K562 (cell line): ENCODE measurements around the gene PYGO2. TPM values are rescaled to one million over a fixed set of nuclear protein-coding genes. Genes with fewer than 3 reads are reported as not detected.

Experiments used
- ARHGAP35 ChIP-seq: fragments of 450-650 bp; IDR thresholded peaks from 2 replicates; pipeline ENCODE4 v1.6.1; 2018; ENCODE audit not compliant: partially characterized antibody
- CREB1 ChIP-seq, 2 experiments: sonication (generic) in 1 of 2; formaldehyde crosslinking in 1 of 2; IDR thresholded peaks; 2 replicates each; pipeline versions ENCODE4 v1.6.1 to v1.8.0; 2012 to 2022; ENCODE audit warnings: inconsistent platforms in 1 of 2, mild to moderate bottlenecking in 1 of 2, missing genetic modification reagents in 1 of 2, moderate library complexity in 1 of 2
- ETV6 ChIP-seq, 3 experiments: fragments of 150-350 bp in 1 of 3; sonication (generic) in 1 of 3; formaldehyde crosslinking in 1 of 3; IDR thresholded peaks; 2 replicates each; pipeline versions ENCODE4 v1.6.1 to v1.8.0; 2014 to 2022; ENCODE audit warnings: borderline replicate concordance in 2 of 3, low read depth in 2 of 3, antibody characterized with exemption in 1 of 3, low read length in 1 of 3, mild to moderate bottlenecking in 1 of 3, missing genetic modification reagents in 1 of 3
- FOXA3 ChIP-seq, 2 experiments: fragments of 450-650 bp in 1 of 2; sonication (generic) in 1 of 2; formaldehyde crosslinking; IDR thresholded peaks in 1 of 2; conservative IDR thresholded peaks in 1 of 2; 2 replicates each; pipeline versions ENCODE4 v1.4.0 to v1.8.0; 2020 to 2022; ENCODE audit warnings: mild to moderate bottlenecking in 2 of 2, missing genetic modification reagents in 1 of 2
- HDAC2 ChIP-seq: fragments of 450-650 bp; IDR thresholded peaks from 2 replicates; pipeline ENCODE4 v1.6.1; 2016; ENCODE audit warnings: mild to moderate bottlenecking
- HDAC3 ChIP-seq: fragments of 450-650 bp; IDR thresholded peaks from 2 replicates; pipeline ENCODE4 v1.6.1; 2018; ENCODE audit warnings: borderline replicate concordance, mild to moderate bottlenecking, moderate library complexity; ENCODE audit not compliant: partially characterized antibody
- HSF4 ChIP-seq: fragments of 250-450 bp; sonication (Bioruptor Pico); IDR thresholded peaks from 2 replicates; pipeline ENCODE4 v2.1.2; 2022; ENCODE audit warnings: mild to moderate bottlenecking, moderate library complexity, borderline replicate concordance
- KDM5B ChIP-seq: fragments of 200-600 bp; sonication (generic); IDR thresholded peaks from 2 replicates; pipeline ENCODE4 v1.6.1; 2012; ENCODE audit warnings: low read depth, mild to moderate bottlenecking, moderate library complexity, low read length, control low read depth, inconsistent platforms; ENCODE audit not compliant: insufficient replicate concordance
- LARP7 ChIP-seq: fragments of 450-650 bp; IDR thresholded peaks from 2 replicates; pipeline ENCODE4 v1.6.1; 2016
- MEF2D ChIP-seq: conservative IDR thresholded peaks from 2 replicates; pipeline ENCODE4 v1.6.1; 2016; ENCODE audit warnings: low read depth, missing genetic modification characterization, missing compliant biosample characterization
- NONO ChIP-seq, 2 experiments: fragments of 200-400 bp in 1 of 2; fragments of 450-650 bp in 1 of 2; formaldehyde crosslinking in 1 of 2; IDR thresholded peaks; 2 replicates each; pipeline ENCODE4 v1.6.1; 2017; ENCODE audit warnings: low read depth in 2 of 2, mild to moderate bottlenecking in 2 of 2, moderate library complexity in 2 of 2, low read length in 1 of 2
- NUFIP1 ChIP-seq: fragments of 450-650 bp; IDR thresholded peaks from 2 replicates; pipeline ENCODE4 v1.6.1; 2018; ENCODE audit not compliant: partially characterized antibody
- PHF21A ChIP-seq: fragments of 450-650 bp; IDR thresholded peaks from 2 replicates; pipeline ENCODE4 v1.6.1; 2017; ENCODE audit warnings: low read depth, borderline replicate concordance
- PKNOX1 ChIP-seq: fragments of 450-650 bp; IDR thresholded peaks from 2 replicates; pipeline ENCODE4 v1.6.1; 2016
- PTTG1 ChIP-seq: fragments of 450-650 bp; IDR thresholded peaks from 2 replicates; pipeline ENCODE4 v1.6.1; 2016; ENCODE audit warnings: low read depth, mild to moderate bottlenecking, missing genetic modification characterization, missing compliant biosample characterization
- SAFB ChIP-seq: fragments of 200-400 bp; formaldehyde crosslinking; IDR thresholded peaks from 2 replicates; pipeline ENCODE4 v1.6.1; 2017; ENCODE audit warnings: low read depth, low read length, borderline replicate concordance
- TAL1 ChIP-seq: fragments of 450-650 bp; IDR thresholded peaks from 2 replicates; pipeline ENCODE4 v1.6.1; 2016; ENCODE audit warnings: mild to moderate bottlenecking
- TFAM ChIP-seq: fragments of 250-450 bp; sonication (Bioruptor Pico); conservative IDR thresholded peaks from 2 replicates; pipeline ENCODE4 v1.5.0; 2021; ENCODE audit warnings: mild to moderate bottlenecking, moderate library complexity
- XRCC5 ChIP-seq: fragments of 200-400 bp; formaldehyde crosslinking; IDR thresholded peaks from 2 replicates; pipeline ENCODE4 v1.6.1; 2017; ENCODE audit warnings: low read depth, mild to moderate bottlenecking, low read length
- ZC3H8 ChIP-seq: fragments of 450-650 bp; IDR thresholded peaks from 2 replicates; pipeline ENCODE4 v1.6.1; 2017
- ZFPM2 ChIP-seq: fragments of 250-450 bp; sonication (Bioruptor Pico); IDR thresholded peaks from 2 replicates; pipeline ENCODE4 v1.5.1; 2022; ENCODE audit warnings: mild to moderate bottlenecking
- ZFX ChIP-seq: sonication (generic); formaldehyde crosslinking; IDR thresholded peaks from 2 replicates; pipeline ENCODE4 v1.8.0; 2022; ENCODE audit warnings: mild to moderate bottlenecking, missing genetic modification reagents, moderate library complexity
- ZKSCAN3 ChIP-seq: fragments of 250-450 bp; sonication (Bioruptor Pico); IDR thresholded peaks from 2 replicates; pipeline ENCODE4 v1.4.0; 2020
- ZNF224 ChIP-seq: sonication (generic); formaldehyde crosslinking; IDR thresholded peaks from 2 replicates; pipeline ENCODE4 v1.8.0; 2022; ENCODE audit warnings: mild to moderate bottlenecking, missing genetic modification reagents
- ZNF274 ChIP-seq: IDR thresholded peaks from 2 replicates; pipeline ENCODE4 v1.6.1; 2011; ENCODE audit warnings: low read depth, mild to moderate bottlenecking, low read length, moderate library complexity, borderline replicate concordance
- ZNF324 ChIP-seq: fragments of 250-450 bp; sonication (Bioruptor Pico); IDR thresholded peaks from 2 replicates; pipeline ENCODE4 v1.4.0; 2020; ENCODE audit warnings: mild to moderate bottlenecking
- ZNF384 ChIP-seq: IDR thresholded peaks from 2 replicates; pipeline ENCODE4 v1.6.1; 2012; ENCODE audit warnings: low read depth, low read length, improper control_type of control experiment
- ZNF583 ChIP-seq: fragments of 250-450 bp; sonication (Bioruptor Pico); IDR thresholded peaks from 2 replicates; pipeline ENCODE4 v1.4.0; 2020
- ZNF695 ChIP-seq: fragments of 450-650 bp; formaldehyde crosslinking; IDR thresholded peaks from 2 replicates; pipeline ENCODE4 v1.4.0; 2020; ENCODE audit warnings: mild to moderate bottlenecking, moderate library complexity
- ZNF778 ChIP-seq: fragments of 450-650 bp; formaldehyde crosslinking; IDR thresholded peaks from 2 replicates; pipeline ENCODE4 v1.4.0; 2020; ENCODE audit warnings: mild to moderate bottlenecking, moderate library complexity
- polyA plus RNA-seq, 8 experiments: library from polyadenylated mRNA; depleted of rRNA in 4 of 8; stranded (reverse) in 5 of 8; unstranded in 3 of 8; fragments of >200 nt; fragmentation: Nextera tagmentation in 2 of 8; fragmentation: Illumina TruSeq in 1 of 8; extraction: Ambion mirVana in 2 of 8; extraction: Trizol in 1 of 8; gene quantifications; 2 replicates each; pipeline versions ENCODE4 v1.2.1 to v1.2.3, GENCODE V29; 2011 to 2014; ENCODE audit warnings: inconsistent platforms in 1 of 8, missing spikeins in 1 of 8
- total RNA-seq, 7 experiments: library from RNA; depleted of rRNA in 6 of 7; stranded (reverse); fragments of >200 nt in 6 of 7; fragmentation: Illumina TruSeq in 2 of 7; extraction: Trizol in 2 of 7; gene quantifications; 2 replicates each; pipeline versions ENCODE4 v1.2.1 to v1.2.3, GENCODE V29; 2011 to 2021; ENCODE audit warnings: low replicate concordance in 1 of 7
- TF ChIP-seq, protein P1 (sequence below): sonication (generic); formaldehyde crosslinking; IDR thresholded peaks from 2 replicates; pipeline ENCODE4 v1.9.0; 2022; ENCODE audit warnings: mild to moderate bottlenecking, missing genetic modification reagents

Gene PYGO2
- total and polyA plus RNA-seq, 9 of the 15 experiments (the other 6 are each of a cell fraction or from before 2014, with no cell fraction given): 8.3 to 36.2 (median 18.2) TPM

DNA sequence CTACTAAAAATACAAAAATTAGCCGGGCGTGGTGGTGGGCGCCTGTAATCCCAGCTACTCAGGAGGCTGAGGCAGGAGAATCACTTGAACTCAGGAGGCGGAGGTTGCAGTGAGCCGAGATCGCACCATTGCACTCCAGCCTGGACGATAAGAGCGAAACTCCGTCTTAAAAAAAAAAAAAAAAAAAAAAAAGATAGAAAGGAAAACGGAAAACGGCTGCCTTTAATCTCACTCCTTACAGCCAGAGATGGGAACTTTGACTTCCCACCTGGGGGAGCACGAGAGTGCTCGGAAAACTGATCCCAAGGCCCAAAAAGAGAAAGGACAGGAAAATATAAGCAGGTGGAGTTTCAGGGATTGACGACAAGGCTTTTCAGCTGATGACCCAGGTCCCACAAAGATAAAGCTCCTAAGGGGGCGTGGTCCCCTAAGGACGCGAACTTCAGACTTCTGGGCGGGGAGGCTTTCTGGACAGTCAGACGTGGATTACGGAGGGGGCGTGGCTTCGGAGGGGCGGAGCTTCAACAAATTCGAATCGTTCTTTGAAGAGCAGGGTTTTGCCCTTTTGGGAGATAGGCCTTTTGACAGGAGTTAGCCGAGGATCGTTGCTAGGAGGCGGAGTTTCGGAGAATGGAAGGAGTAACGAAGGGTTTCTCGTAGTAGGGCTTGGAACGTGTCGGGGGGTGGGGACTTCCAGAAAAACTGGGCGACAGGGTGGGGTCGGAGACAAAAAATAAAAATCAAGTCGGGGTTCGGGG, 11.9 kb upstream of the PYGO2 start (continued):
- TF ChIP-seq, protein P1, sequence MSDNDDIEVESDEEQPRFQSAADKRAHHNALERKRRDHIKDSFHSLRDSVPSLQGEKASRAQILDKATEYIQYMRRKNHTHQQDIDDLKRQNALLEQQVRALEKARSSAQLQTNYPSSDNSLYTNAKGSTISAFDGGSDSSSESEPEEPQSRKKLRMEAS: no peak
- TF ChIP-seq PKNOX1: peak; percentile 80
- no peak for TF ChIP-seq ZNF778
- no peak for TF ChIP-seq PTTG1 (tag)
- no peak for TF ChIP-seq ZKSCAN3 (CRISPR knock-in tag)
- TF ChIP-seq NONO (IDR thresholded peaks at IDR 0.05; ENCODE audit: low read depth in 2 of 2, low read length in 1 of 2): no peak
- no peak for TF ChIP-seq HSF4
- TF ChIP-seq ARHGAP35: no peak
- TF ChIP-seq SAFB: no peak
- TF ChIP-seq ZNF324 (CRISPR knock-in tag): no peak
- TF ChIP-seq FOXA3 (CRISPR knock-in tag; conservative IDR thresholded peaks at IDR 0.05 in 1 of 2, IDR thresholded peaks at IDR 0.05 in 1 of 2): no peak
- TF ChIP-seq ZC3H8: no peak
- TF ChIP-seq ZNF384: peak; percentile 81
- peak; percentile 27 for TF ChIP-seq KDM5B
- TF ChIP-seq ETV6 (IDR thresholded peaks at IDR 0.05; ENCODE audit: borderline replicate concordance in 1 of 2, low read depth in 2 of 2, low read length in 1 of 2): no peak
- TF ChIP-seq ETV6 (CRISPR knock-in tag; IDR thresholded peaks at IDR 0.05; ENCODE audit: borderline replicate concordance): no peak
- TF ChIP-seq ZNF224 (CRISPR knock-in tag): no peak
- TF ChIP-seq NUFIP1: no peak
- TF ChIP-seq ZNF583 (CRISPR knock-in tag): no peak
- TF ChIP-seq XRCC5: no peak
- no peak for TF ChIP-seq TFAM
- TF ChIP-seq ZNF695 (CRISPR knock-in tag): no peak
- TF ChIP-seq PHF21A: no peak
- TF ChIP-seq TAL1: peak; percentile 19; the same call in 1 of the 2 replicates
- TF ChIP-seq ZNF274: no peak
- TF ChIP-seq HDAC3: no peak
- no peak for TF ChIP-seq ZFX (CRISPR knock-in tag)
- TF ChIP-seq CREB1 (IDR thresholded peaks at IDR 0.05): peak; percentile 66
- no peak for TF ChIP-seq CREB1 (CRISPR knock-in tag; IDR thresholded peaks at IDR 0.05)
- TF ChIP-seq LARP7: 0 out of 2 replicates have a peak, but pooled peaks have one; percentile 14
- TF ChIP-seq ZFPM2 (CRISPR knock-in tag): no peak
- TF ChIP-seq MEF2D (tag): no peak
- TF ChIP-seq HDAC2: no peak
